ENCODE data around the gene MUC5B. TPM values are rescaled to one million over a fixed set of nuclear protein-coding genes. Genes with fewer than 3 reads are reported as not detected.
"Not testable (repeated sequence)": the region's sequence is repeated elsewhere in the genome, so short reads cannot be mapped to it uniquely, and the experiment has no call there.

MUC5B gene
- 1.9 TPM for polyA plus RNA-seq
- long read RNA-seq, donor 1 = 0 reads
- long read RNA-seq, donor 2 = 0 reads
- long read RNA-seq, donor 3 = 0 reads
- long read RNA-seq, donor 4 = 0 reads
- long read RNA-seq, donor 5 = 0 reads
- long read RNA-seq, donor 6 = 0 reads
- long read RNA-seq, donor 7 = 0 reads
- long read RNA-seq, donor 8 = 0 reads
- long read RNA-seq, donor 9 = 0 reads
- long read RNA-seq, donor 10 = 0 reads
- long read RNA-seq, donor 11 = 0 reads

GRCh38 chr11:1222491-1223345 is at the start of gene MUC5B:
Gene MUC5B (plus strand): TSS chr11:1223066. CDS start chr11:1223124, 58 bp downstream.
- Histone ChIP-seq H3K9me3 (ENCODE audit: control insufficient read depth, low read depth, low read length) (peaks cover 3% of the 10 kb centered on the region), H3K27ac (ENCODE audit: low read length) (no peak within 1 kb of the TSS), H3K27me3 (ENCODE audit: control insufficient read depth, insufficient read depth, low read length) (no peaks in the 10 kb centered on the region), H3K36me3 (ENCODE audit: control insufficient read depth, insufficient read depth, low read length) (no peaks in the 10 kb centered on the region), H3K4me1 (ENCODE audit: control insufficient read depth, insufficient read depth, low read length) (peaks cover 26% of the 10 kb centered on the region), H3K4me3 (ENCODE audit: low read length) (no peak within 1 kb of the TSS)
- no CpG with 5 or more reads among the region's 36 CpGs for WGBS (ENCODE audit: insufficient coverage, low lambda C conversion rate)
- DNase-seq = peak; percentile 36 to 58

GRCh38 chr11:1173396-1173795 is 49.5 kb upstream of the MUC5B start:
- peaks cover 26% of the 10 kb centered on the region for H3K9me3 ChIP-seq (ENCODE audit: control insufficient read depth, low read depth, low read length)
- H3K27ac ChIP-seq (ENCODE audit: low read length); DNase-seq; H3K4me1 ChIP-seq (ENCODE audit: control insufficient read depth, insufficient read depth, low read length); H3K36me3 ChIP-seq (ENCODE audit: control insufficient read depth, insufficient read depth, low read length); H3K27me3 ChIP-seq (ENCODE audit: control insufficient read depth, insufficient read depth, low read length); H3K4me3 ChIP-seq (ENCODE audit: low read length): not testable (repeated sequence)
- 86% methylated on average over 3 of the region's 3 CpGs for WGBS (ENCODE audit: insufficient coverage, low lambda C conversion rate)

GRCh38 chr11:1174441-1175370 is 48.2 kb upstream of the MUC5B start:
- Histone ChIP-seq H3K4me1 (ENCODE audit: control insufficient read depth, insufficient read depth, low read length) (no peaks in the 10 kb centered on the region), H3K27me3 (ENCODE audit: control insufficient read depth, insufficient read depth, low read length) (no peaks in the 10 kb centered on the region), H3K9me3 (ENCODE audit: control insufficient read depth, low read depth, low read length) (peaks cover 15% of the 10 kb centered on the region), H3K27ac (ENCODE audit: low read length) (no peak overlapping the region), H3K36me3 (ENCODE audit: control insufficient read depth, insufficient read depth, low read length) (no peaks in the 10 kb centered on the region), H3K4me3 (ENCODE audit: low read length) (no peak overlapping the region)
- no CpG with 5 or more reads among the region's 39 CpGs for WGBS (ENCODE audit: insufficient coverage, low lambda C conversion rate)
- no peak for DNase-seq

DNA sequence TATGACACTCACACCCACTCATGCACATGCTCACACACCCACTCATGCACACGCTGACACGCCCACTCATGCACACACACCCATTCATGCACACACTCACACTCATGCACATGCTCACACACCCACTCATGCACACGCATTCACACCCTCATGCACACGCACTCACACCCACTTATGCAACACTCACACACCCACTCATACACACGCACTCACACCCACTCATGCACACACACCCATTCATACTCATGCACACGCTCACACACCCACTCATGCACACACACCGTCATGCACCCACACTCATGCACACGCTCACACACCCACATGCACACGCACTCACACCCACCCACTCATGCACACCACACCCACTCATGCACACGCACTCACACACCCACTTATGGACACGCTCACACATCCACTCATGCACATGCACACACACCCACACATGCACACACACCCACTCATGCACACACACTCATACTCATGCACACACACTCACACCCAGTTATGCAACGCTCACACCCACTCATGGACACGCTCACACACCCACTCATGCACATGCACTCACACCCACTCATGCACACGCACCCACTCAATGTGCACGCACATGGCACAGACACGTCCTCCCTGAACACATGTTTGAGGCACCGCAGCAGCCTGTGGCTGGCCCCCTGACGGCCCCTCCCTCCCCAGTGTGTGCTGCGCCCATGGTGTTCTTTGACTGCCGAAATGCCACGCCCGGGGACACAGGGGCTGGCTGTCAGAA is 47.2 kb upstream of the MUC5B start:
- DNase-seq = no peak
- Histone ChIP-seq H3K9me3 (ENCODE audit: control insufficient read depth, low read depth, low read length) (peaks cover 10% of the 10 kb centered on the region), H3K36me3 (ENCODE audit: control insufficient read depth, insufficient read depth, low read length) (no peaks in the 10 kb centered on the region), H3K27ac (ENCODE audit: low read length) (no peak overlapping the region), H3K27me3 (ENCODE audit: control insufficient read depth, insufficient read depth, low read length) (no peaks in the 10 kb centered on the region), H3K4me3 (ENCODE audit: low read length) (no peak overlapping the region), H3K4me1 (ENCODE audit: control insufficient read depth, insufficient read depth, low read length) (no peaks in the 10 kb centered on the region)
- WGBS (ENCODE audit: insufficient coverage, low lambda C conversion rate) = no CpG with 5 or more reads among the region's 22 CpGs

DNA sequence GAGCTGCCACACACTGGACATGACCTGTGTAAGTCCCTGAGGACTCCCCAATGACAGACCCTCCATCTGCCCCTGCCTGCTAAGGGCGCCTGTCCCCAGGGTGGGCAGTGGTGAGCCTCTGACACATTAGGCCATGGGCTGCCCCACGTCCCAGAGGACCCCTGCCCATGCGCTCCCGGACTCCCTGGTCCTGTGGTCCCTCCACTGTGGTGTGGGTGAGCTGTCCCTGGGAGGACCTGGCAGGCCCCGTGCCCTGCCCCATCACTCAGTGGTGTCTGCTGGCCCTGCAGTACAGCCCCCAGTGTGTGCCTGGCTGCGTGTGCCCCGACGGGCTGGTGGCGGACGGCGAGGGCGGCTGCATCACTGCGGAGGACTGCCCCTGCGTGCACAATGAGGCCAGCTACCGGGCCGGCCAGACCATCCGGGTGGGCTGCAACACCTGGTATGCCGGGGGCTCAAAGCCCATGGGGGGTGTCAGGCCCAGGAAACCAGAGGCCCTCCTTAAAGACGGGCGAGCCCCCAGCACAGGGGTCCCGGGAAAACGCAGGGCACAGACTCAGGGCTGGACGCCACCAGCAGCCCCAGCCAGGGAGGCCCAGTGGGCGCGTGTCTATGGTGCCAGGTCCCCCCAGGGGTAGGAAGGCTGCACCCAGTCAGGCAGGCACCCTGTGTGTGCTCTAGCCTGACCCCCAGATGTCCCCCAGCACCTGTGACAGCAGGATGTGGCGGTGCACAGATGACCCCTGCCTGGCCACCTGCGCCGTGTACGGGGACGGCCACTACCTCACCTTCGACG is 46.4 kb upstream of the MUC5B start:
- H3K27me3 ChIP-seq (ENCODE audit: control insufficient read depth, insufficient read depth, low read length) = no peaks in the 10 kb centered on the region
- H3K4me3 ChIP-seq (ENCODE audit: low read length) = no peak overlapping the region
- H3K9me3 ChIP-seq (ENCODE audit: control insufficient read depth, low read depth, low read length) = peaks cover 7% of the 10 kb centered on the region
- WGBS (ENCODE audit: insufficient coverage, low lambda C conversion rate) = no CpG with 5 or more reads among the region's 32 CpGs
- H3K36me3 ChIP-seq (ENCODE audit: control insufficient read depth, insufficient read depth, low read length) = no peaks in the 10 kb centered on the region
- no peak overlapping the region for H3K27ac ChIP-seq (ENCODE audit: low read length)
- no peaks in the 10 kb centered on the region for H3K4me1 ChIP-seq (ENCODE audit: control insufficient read depth, insufficient read depth, low read length)
- DNase-seq = no peak

DNA sequence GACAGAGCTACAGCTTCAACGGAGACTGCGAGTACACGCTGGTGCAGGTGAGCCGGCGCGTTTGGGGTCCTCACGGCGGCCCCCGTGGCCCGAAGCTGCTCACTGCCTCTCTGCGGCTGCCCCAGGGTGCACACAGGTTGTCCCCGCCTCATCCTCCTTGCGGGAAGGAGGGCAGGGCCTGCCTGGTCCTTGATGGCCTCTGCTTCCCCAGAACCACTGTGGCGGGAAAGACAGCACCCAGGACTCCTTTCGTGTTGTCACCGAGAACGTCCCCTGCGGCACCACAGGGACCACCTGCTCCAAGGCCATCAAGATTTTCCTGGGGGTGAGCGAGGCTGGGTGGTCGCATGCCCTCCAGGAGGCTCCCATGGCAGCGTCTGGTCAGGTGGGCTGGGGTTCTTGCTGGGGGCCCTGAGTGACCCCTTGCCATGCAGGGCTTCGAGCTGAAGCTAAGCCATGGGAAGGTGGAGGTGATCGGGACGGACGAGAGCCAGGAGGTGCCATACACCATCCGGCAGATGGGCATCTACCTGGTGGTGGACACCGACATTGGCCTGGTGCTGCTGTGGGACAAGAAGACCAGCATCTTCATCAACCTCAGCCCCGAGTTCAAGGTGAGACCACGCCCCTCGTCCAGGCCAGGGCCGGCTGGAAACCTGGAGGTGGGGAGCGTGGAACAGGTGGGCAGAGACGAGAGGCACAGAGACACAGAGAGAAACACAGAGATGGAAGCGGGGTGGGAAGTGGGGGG is 45.7 kb upstream of the MUC5B start:
- WGBS (ENCODE audit: insufficient coverage, low lambda C conversion rate) = no CpG with 5 or more reads among the region's 34 CpGs
- Histone ChIP-seq H3K4me3 (ENCODE audit: low read length) (no peak overlapping the region), H3K9me3 (ENCODE audit: control insufficient read depth, low read depth, low read length) (peaks cover 11% of the 10 kb centered on the region), H3K27ac (ENCODE audit: low read length) (no peak overlapping the region), H3K36me3 (ENCODE audit: control insufficient read depth, insufficient read depth, low read length) (no peaks in the 10 kb centered on the region), H3K27me3 (ENCODE audit: control insufficient read depth, insufficient read depth, low read length) (no peaks in the 10 kb centered on the region), H3K4me1 (ENCODE audit: control insufficient read depth, insufficient read depth, low read length) (no peaks in the 10 kb centered on the region)
- DNase-seq = no peak

DNA sequence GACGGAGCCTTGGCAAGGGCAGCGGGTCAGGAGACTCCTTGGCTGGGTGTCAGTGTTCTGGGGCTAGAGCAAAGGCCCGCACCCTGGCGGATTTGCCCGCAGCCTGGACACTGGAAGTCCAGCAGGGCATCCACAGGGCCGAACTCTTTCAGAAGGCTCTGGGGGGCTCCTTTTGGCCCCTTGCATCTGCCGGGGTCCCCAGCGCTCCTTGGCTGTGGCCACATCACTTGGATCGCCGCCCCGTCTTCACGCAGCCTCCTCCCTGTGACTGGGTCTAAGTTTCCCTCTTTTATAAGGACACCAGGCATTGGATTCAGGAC is 45.1 kb upstream of the MUC5B start:
- Histone ChIP-seq H3K27me3 (ENCODE audit: control insufficient read depth, insufficient read depth, low read length) (no peaks in the 10 kb centered on the region), H3K9me3 (ENCODE audit: control insufficient read depth, low read depth, low read length) (peaks cover 14% of the 10 kb centered on the region), H3K36me3 (ENCODE audit: control insufficient read depth, insufficient read depth, low read length) (no peaks in the 10 kb centered on the region), H3K27ac (ENCODE audit: low read length) (no peak overlapping the region), H3K4me3 (ENCODE audit: low read length) (no peak overlapping the region), H3K4me1 (ENCODE audit: control insufficient read depth, insufficient read depth, low read length) (no peaks in the 10 kb centered on the region)
- no CpG with 5 or more reads among the region's 12 CpGs for WGBS (ENCODE audit: insufficient coverage, low lambda C conversion rate)
- no peak for DNase-seq

DNA sequence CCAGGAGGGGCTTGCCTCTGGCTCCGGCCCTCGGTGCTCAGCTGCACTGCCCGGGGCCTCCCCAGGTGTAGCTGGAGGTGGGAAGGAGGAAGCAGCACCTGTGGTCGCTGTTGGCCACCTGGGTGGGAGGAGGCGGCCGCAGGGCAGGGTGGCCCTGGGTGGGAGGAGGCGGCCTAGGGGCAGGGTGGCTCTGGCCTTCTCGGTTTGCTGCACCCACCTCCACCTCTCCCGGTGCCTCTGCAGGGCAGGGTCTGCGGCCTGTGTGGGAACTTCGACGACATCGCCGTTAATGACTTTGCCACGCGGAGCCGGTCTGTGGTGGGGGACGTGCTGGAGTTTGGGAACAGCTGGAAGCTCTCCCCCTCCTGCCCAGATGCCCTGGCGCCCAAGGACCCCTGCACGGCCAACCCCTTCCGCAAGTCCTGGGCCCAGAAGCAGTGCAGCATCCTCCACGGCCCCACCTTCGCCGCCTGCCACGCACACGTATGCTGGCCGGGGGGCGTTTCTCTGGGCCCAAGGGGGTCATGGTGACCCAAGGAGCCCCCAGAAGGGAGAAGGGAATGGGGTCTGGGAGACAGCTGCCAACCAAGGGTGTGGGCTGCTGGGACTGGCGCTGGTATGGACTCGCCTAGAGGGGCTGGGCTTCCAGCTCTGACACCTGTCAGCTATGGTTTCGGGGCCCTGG is 44.5 kb upstream of the MUC5B start:
- DNase-seq = no peak
- WGBS (ENCODE audit: insufficient coverage, low lambda C conversion rate) = no CpG with 5 or more reads among the region's 31 CpGs

More for the DNA sequence above, 44.5 kb upstream of the MUC5B start:
- Histone ChIP-seq H3K9me3 (ENCODE audit: control insufficient read depth, low read depth, low read length) (peaks cover 14% of the 10 kb centered on the region), H3K4me1 (ENCODE audit: control insufficient read depth, insufficient read depth, low read length) (no peaks in the 10 kb centered on the region), H3K27me3 (ENCODE audit: control insufficient read depth, insufficient read depth, low read length) (no peaks in the 10 kb centered on the region), H3K4me3 (ENCODE audit: low read length) (no peak overlapping the region), H3K27ac (ENCODE audit: low read length) (no peak overlapping the region), H3K36me3 (ENCODE audit: control insufficient read depth, insufficient read depth, low read length) (no peaks in the 10 kb centered on the region)

Data from large intestine (tissue), 12 donors.